NCI-H187 treated with DMSO at 0.1 percent for 48 hours (cell line): Measurements from ENCODE around the gene IL1B.
"Not testable (repeated sequence)": the region's sequence is repeated elsewhere in the genome, so short reads cannot be mapped to it uniquely, and the experiment has no call there.

Experiments used
- DNase-seq: peaks from one replicate; lab custom pipeline; 2025; lab: John Stamatoyannopoulos, UW

Gene IL1B

GRCh38 chr2:112849956-112850355, 13.4 kb upstream of the IL1B start:
- DNase-seq: no peak

GRCh38 chr2:112848833-112849232, 12.3 kb upstream of the IL1B start:
- no peak for DNase-seq

GRCh38 chr2:112846031-112846430, 9.5 kb upstream of the IL1B start:
- DNase-seq: no peak

- no peak for DNase-seq
Measured at GRCh38 chr2:112843836-112844235, 7.3 kb upstream of the IL1B start.

DNA sequence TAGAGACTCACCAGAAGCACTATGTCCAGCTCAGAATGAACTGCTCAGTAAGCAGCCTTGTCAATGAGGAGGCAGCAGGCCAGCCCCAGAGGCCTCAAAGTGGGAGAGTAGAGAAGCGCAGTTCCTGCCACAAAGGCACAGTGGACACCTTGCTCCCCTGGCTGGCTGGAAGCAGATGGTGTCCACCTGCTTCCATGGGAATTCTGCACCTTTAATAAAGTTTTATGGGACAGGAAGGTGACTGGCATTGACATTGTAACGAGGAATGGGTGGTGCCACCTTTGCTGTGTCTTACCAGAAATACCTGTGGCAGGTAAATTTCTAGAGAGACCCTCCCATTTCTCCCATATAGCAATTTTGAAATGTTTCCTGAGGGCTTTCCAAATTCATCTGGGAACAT, 6.7 kb upstream of the IL1B start:
- DNase-seq: no peak

GRCh38 chr2:112841295-112842044, 4.9 kb upstream of the IL1B start:
- DNase-seq: no peak

GRCh38 chr2:112840068-112840445, 3.5 kb upstream of the IL1B start:
- DNase-seq: no peak

- no peak for DNase-seq
Measured at GRCh38 chr2:112839407-112840067, 3.0 kb upstream of the IL1B start.

DNA sequence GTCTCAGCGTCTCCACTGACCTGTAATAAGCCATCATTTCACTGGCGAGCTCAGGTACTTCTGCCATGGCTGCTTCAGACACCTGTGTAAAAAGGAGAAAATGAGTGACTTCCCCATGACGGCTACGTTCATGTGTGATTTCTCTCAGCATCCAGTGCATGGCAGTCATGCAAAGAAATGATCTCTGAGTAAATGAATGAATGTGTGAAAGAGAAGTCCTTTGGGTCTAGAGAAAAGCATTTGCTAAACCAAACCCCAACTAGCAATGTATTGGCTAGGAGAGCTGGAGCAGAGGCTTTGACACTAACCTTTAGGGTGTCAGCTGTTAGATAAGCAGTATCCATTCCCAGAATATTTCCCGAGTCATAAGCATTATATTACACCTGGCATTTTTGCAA, 417 bp downstream of the IL1B start:
- DNase-seq: no peak

GRCh38 chr2:112835536-112836162, 930 bp downstream of the IL1B start:
- DNase-seq: no peak

DNA sequence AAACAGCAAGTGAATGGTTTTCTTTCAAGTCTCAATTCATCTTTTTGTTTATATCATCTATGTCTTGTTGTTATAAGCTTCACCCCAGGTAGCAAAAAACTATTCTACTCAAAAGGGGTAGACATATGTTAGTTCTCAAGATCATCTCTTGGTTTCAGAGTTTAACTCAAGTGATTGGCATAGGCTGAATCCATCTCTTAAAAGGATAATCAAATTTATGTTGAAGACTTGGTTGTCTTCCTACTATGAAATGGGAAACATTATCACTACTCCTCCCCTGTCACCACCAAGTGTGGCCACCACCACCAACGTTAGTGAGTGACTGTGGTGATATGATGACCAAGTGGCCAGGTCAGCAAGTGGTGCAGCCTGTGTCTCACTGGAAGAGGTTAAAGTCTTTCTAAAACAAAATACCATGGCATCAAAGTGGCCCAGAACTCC, 1.5 kb downstream of the IL1B start:
- DNase-seq: no peak

DNA sequence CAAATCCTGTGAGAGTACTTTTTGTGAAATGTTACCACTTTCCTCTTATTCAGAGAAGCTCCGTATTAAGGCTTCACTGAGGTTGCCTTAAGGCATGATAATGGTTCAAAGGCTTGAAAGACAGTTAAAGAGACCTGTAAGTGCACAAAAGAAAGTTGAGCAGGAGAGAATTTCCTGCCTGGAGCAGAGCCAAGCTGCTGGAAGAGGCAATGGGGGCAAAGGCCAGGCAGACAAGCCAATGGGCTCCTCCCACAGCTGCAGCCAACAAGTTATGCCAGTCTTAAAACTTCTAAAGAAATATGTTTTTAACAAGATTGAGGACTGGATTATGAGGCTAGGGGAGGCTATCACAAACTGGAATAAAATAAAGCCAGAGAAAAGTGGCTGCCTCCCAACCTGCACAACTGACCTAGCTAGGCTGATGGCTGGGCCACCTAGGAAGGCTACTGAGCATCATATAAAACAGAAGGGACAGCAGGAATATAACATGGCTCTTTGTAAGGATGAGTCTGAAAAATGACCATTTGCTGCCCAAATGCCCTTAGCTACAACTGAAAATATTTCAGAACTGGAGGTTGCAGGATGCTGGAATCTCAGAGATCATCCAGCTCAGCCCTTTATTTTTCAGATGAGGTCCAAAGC, 2.1 kb downstream of the IL1B start:
- no peak for DNase-seq

DNA sequence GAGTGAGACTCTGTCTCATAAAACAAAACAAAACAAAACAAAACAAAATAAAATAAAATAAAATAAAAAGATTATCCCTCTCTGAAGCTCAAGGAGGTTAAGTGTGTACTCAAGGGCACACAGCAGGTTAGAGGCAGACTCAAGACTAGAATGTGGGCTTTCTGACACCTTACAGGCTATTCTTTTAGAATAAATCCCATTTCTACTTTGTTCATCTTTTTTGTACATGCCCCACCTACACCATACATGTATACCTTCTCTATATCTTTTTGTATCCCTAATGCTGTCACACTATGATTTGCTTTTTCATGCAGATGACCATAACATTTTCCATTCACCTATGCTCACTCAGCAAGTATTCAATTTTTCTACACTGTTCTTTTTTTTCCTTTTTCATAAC, 2.6 kb downstream of the IL1B start:
- no peak for DNase-seq

- DNase-seq: not testable (repeated sequence)
Measured at GRCh38 chr2:112833639-112833931, 3.0 kb downstream of the IL1B start.

DNA sequence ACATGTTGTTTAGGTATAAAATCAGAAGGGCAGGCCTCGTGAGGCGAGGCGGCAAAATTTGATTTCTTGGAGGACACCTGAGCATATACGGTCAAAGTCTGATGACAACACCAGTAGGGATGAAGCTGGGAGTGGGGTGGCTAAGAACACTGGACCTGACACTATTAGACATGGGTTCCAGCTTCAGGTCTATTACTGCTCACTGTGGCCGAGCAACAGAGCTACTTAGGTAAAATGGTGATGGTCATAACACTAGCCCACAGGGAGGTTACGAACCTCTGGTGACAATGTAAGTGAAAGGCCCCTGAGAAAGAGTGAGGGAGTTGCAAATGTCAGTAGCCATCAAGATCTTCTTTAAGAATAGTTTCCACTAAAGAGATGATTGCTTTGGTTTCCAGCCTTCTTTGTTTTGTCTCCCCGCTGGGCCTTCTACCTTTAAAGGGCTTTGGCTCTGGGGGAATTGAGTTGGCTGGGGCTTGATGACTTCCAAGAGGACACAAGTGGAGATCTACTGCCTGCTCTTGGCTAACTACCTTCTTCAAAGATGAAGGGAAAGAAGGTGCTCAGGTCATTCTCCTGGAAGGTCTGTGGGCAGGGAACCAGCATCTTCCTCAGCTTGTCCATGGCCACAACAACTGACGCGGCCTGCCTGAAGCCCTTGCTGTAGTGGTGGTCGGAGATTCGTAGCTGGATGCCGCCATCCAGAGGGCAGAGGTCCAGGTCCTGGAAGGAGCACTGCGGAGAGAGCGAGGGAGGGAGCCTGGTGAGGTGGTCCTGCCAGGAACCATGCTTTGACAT, 3.5 kb downstream of the IL1B start:
- DNase-seq: no peak

- DNase-seq: no peak
Measured at GRCh38 chr2:112831946-112832840, 4.4 kb downstream of the IL1B start.

GRCh38 chr2:112831513-112831845, 5.1 kb downstream of the IL1B start:
- DNase-seq: no peak

DNA sequence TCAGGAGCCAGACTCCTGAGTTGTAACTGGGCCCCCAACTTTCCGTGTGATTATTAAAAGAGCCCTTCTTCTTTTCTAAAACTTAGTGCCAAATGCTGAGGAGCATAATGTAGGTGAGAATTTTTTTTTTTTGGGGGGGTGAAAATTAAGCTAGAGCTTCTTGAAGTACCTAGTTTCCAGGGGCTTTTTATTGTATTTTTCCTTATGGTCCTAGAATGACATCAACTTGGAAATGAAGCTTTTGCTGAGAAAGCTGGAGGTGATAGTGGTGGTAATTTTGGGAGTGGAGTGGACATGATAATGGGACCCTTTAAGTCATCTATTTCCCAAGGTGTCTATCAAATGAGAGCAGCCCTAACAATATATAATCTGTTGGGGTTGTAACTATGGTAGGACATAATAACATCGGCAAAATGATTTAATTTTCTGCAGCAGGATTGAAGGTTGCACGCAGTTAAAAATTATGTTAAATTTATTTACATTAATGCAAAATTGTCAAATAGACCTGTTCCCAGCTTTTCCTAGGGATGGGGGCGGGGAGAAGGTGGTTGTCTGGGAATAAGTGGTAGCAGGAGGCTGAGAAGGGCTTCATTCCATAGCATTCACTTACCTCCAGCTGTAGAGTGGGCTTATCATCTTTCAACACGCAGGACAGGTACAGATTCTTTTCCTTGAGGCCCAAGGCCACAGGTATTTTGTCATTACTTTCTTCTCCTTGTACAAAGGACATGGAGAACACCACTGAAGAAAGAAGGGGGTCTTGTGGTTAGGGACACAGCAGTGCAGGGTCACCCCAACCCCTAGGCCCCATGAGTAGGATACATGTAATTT, 5.7 kb downstream of the IL1B start:
- DNase-seq: no peak

DNA sequence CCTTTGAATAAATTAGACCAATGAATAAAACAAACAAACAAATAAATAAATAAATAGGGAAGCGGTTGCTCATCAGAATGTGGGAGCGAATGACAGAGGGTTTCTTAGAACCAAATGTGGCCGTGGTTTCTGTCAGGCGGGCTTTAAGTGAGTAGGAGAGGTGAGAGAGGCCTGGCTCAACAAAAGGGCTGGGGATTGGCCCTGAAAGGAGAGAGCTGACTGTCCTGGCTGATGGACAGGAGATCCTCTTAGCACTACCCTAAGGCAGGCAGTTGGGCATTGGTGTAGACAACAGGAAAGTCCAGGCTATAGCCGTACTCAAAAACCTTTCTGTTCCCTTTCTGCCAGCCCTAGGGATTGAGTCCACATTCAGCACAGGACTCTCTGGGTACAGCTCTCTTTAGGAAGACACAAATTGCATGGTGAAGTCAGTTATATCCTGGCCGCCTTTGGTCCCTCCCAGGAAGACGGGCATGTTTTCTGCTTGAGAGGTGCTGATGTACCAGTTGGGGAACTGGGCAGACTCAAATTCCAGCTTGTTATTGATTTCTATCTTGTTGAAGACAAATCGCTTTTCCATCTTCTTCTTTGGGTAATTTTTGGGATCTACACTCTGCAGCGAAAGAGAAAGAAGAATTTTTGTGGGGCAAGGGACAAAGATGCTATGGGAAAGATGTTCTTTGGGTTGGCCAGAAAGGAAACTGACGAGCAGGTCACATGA, 6.5 kb downstream of the IL1B start:
- DNase-seq: no peak
